Globus pallidus (tissue), 1 donor: Measurements from ENCODE around the gene COL18A1.
"Not testable (repeated sequence)": the region's sequence is repeated elsewhere in the genome, so short reads cannot be mapped to it uniquely, and the experiment has no call there.

Experiments
- DNase-seq: peaks from one replicate; pipeline ENCODE4 v3.0.0-alpha.2; 2015; ENCODE audit warnings: low spot score

COL18A1 gene

DNA sequence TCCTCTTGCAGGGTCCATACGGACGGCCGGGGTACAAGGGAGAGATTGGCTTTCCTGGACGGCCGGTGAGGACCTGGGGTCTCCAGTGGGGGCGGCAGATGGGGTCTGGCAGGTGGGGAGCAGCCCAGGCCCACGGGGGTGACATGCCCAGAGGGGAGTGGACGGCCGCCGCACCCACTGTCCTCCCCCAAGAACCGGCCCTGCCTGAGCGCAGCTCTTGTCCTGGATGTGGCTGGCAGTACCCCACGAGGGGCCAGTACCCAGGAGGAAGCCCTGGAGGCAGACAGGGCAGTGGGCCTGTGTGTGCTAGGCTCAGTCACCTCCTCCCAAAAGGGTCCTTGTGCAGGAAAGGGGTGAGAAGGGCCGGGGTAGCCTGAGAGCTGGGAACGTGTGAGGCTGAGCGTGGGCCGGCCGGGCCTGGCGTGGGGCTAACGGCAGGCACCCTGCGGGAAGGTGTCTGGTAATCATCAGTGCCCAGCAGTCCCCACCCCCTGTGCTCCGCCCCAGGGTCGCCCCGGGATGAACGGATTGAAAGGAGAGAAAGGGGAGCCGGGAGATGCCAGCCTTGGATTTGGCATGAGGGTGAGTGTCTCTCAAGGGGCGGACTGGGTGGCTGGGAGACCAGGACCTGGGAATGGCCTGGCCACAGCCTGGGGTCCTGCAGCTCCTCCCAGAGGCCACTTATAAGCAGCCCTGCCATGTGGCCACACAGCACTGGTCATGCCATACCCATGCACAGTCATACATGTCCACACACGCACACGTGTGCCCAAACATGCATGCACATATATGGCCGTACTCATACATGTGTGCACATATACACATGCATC is 90.1 kb downstream of the COL18A1 start:
- no peak for DNase-seq

DNA sequence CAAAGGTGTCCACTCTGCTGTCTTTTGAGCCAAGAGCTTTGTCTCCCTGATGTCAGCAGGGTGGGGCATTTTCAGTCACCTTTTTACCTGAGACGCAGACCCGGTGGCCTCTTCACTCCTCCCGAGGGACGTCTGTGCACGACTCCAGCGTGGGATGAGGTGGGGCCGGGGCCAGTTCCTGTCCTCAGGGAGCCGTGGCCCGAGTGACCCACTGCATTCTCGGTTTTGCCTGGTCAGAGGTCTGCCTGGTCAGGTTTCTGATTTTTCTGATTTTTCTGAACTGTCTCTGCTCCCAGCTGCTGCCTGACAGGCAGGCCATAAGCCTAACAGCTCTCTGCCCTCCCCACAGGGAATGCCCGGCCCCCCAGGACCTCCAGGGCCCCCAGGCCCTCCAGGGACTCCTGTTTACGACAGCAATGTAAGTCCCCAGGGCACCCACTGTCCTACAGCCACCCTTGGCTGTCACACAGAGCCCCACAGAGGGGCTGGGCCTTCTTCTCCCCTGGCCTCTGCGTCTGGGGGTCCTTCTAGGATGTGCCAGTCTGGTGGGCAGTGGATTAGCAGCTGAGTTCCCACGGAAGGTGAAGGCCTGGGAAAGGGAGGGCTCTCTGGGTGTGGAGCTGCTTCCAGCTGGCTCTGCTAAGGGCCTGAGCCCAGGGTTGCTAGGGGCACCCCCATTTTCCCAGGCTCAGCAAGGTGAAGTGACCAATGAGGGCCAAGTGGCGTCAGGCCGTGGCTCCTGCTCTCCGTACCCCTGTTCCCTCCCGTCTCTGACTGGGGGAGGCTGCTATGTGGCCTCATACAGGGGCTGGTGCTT is 91.4 kb downstream of the COL18A1 start:
- no peak for DNase-seq

DNA sequence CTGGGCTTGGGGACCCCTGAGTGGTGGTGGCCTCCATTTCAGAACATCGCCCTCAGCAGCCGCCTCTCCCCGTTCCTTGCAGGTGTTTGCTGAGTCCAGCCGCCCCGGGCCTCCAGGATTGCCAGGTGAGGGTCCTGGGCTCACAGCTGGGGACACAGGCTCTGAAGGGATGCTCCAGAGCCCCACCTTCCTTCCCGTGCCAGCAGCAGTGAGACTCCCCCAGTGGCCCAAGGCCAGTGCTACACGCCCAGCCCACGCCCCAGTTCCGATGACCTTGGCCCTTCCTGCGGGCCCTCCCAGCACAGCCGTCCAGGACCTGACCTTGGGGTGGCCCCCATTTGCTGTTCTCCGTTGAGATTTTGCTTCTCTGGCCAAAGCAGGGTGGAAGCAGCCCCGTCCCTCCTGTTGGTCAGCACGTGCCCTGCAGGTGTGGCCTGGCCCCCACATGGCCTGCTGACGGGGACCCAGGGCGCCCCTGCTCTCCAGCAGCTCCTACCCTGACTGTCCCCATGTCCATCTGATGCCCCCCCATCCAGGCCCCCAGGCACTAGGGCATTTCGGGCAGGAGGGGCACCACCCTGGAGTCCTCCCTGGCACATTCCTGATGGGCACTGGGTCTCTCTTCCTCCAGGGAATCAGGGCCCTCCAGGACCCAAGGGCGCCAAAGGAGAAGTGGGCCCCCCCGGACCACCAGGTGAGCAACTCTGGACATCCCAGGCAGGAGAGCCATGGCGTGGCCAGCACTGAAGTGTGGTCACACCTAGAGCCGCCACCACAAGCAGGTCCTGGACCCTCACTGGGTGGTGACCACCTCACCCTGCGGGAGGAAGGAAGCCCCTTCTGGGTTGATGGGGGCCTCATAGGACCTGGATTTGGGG is 92.2 kb downstream of the COL18A1 start:
- no peak for DNase-seq

DNA sequence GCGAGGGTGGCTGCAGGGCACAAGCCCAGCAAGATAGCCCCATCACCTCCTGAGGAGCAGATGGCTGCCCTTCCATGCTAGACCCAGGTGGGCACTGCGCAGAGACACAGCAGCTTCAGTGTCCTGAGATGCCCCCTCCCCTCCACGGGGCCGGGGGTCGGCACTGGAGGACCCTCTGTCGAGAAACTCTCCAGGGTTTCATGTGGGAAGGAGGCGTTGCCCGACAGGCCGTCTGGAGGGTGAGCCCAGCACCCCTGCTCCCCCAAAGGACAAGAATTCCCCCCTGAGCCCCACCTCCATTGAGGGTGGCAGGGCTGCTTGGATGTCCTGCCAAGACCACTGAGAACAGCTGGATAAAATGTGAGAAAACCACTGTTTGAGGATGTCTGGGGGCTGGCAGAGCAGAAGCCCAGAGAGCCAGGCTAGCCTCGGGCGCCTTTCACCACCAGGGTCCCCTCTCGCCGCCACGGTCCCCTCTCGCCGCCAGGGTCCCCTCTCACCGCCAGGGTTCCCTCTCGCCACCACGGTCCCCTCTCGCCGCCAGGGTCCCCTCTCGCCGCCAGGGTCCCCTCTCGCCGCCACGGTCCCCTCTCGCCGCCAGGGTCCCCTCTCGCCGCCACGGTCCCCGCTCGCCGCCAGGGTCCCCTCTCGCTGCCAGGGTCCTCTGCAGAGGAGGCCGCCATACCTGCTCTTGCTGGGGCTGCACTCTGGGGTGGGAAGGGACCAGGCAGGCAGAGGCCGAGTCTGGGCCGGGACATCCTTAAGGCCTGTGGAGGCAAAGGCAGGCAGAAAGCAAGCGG is 93.1 kb downstream of the COL18A1 start:
- DNase-seq, result no peak

DNA sequence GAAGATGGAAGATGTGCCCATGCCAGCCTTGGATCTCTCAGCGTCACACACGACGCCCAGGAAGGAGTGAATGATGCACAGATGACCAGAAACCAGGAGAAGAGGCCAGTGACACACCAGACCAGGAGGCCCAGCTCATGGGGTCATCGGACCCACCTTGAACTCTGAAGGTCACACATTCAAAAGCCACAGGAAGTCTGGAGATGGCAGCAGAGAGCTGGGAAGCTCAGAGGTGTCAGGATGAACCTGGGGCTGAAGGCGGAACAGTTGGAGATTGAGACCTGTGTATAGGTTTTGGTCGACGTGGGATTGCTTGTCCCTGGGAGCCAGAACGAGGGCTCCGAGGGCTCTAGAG is 93.7 kb downstream of the COL18A1 start:
- DNase-seq, result no peak

DNA sequence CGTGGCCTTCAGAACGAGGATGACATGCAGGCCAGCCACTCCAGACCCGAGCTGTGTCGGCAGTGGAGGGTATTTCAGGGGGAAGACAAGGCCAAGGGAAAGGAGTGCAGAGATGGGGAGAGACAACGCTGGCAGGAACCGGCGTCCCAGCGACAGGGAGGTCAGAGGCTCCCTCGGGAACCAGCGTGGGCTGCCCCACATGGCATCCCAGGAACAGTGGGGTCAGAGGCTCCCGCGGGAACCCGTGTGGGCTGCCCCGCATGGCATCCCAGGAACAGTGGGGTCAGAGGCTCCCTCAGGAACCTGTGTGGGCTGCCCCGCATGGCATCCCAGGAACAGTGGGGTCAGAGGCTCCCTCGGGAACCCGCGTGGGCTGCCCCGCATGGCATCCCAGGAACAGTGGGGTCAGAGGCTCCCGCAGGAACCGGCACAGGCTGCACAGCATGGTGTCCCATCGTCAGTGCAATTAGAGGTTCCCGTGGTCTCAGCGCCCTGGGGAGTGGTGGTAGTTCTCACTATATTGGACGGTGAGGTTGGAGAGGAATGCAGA is 94.3 kb downstream of the COL18A1 start:
- DNase-seq, result no peak

DNA sequence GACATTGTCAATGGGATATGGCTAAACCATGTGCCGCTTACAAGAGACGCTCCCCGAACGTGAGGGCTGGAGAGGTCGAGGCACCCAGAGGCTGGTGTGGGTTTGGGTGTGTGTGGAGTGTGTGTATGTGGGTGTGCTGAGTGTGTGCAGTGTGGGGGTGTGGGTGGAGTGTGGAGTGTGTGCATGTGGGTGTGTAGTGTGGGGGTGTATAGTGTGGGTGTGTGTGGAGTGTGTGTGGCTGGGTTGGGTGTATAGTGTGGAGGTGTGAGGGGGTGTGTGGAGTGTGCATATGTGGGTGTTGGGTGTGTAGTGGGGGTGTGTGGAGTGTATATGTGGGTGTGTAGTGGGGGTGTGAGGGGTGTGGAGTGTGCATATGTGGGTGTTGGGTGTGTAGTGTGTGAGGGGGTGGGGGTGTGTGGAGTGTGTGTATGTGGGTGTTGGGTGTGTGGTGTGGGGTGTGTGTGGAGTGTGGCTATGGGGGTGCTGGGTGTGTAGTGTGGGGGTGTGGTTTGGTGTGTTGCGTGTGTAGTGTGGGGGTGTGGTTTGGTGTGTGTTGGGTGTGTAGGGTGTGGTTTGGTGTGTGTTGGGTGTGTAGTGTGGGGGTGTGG is 95.1 kb downstream of the COL18A1 start:
- DNase-seq, result no peak

DNA sequence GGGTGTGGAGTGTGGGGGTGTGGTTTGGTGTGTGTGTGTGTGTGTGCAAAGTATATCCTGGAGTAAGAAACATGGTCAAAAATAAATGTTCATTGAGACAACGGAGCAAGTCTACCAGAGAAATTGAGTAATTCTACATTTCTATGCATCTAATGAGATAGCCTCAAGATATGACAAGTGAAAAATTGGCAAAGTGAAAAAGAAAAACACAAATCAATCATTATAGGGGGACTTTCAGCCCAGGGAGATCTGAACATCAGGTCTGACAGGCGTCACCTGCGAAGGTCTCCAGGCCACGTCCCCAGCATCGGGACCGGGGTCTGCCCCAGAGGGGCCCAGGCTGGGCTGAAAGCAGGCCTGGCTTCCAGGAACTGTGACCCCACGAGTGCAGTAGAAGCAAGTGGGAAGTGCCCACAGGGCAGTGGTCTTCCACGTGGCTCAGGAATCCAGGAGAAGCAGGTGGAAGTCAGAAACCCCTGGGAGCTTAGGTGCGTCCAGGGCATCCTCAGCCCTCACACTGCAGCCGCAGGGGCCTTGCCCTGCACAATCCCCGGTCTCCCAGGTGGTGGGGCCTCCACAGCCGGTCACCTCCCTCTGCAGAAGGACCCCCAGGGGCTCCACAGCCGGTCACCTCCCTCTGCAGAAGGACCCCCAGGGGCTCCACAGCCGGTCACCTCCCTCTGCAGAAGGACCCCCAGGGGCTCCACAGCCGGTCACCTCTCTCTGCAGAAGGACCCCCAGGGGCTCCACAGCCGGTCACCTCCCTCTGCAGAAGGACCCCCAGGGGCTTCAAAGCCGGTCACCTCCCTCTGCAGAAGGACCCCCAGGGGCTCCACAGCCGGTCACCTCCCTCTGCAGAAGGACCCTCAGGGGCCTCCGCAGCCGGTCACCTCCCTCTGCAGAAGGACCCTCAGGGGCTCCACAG is 96.4 kb downstream of the COL18A1 start:
- DNase-seq, result not testable (repeated sequence)

DNA sequence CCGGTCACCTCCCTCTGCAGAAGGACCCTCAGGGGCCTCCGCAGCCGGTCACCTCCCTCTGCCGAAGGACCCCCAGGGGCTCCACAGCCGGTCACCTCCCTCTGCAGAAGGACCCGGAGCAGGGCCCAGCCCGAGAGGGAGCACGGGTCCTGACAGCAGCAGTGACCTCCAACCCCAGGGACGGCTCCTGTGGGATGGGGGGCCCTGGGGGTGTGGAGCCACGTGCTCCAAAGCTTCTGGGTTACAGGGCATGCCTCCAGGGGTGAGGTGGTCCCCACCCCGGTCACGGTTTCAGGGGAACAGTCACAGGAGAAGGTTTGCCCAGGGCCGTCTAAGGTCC is 97.0 kb downstream of the COL18A1 start:
- no peak for DNase-seq

DNA sequence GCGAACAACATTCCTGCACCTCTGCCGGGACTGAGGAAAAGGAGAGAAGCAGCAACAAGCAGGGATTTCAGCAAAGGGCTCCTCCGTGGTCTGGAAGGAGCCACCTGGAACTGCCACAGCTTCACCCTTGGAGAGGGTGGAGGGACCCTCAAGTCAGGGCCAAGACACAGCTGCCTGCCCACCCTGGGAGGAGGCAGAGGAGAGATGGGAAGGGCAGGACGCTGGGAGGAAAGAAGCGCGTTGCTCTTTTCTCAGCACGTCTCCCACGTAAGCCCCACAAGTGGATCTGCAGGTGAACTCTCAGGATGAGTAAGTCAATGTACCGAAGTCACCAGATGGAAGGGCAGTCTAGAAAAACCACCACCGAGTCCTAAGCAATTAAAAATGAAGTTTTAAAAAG is 97.6 kb downstream of the COL18A1 start:
- no peak for DNase-seq

DNA sequence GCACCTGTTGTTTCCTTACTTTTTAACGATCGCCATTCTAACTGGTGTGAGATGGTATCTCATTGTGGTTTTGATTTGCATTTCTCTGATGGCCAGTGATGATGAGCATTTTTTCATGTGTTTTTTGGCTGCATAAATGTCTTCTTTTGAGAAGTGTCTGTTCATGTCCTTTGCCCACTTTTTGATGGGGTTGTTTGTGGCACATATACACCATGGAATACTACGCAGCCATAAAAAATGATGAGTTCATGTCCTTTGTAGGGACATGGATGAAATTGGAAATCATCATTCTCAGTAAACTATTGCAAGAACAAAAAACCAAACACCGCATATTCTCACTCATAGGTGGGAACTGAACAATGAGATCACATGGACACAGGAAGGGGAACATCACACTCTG is 98.3 kb downstream of the COL18A1 start:
- not testable (repeated sequence) for DNase-seq

DNA sequence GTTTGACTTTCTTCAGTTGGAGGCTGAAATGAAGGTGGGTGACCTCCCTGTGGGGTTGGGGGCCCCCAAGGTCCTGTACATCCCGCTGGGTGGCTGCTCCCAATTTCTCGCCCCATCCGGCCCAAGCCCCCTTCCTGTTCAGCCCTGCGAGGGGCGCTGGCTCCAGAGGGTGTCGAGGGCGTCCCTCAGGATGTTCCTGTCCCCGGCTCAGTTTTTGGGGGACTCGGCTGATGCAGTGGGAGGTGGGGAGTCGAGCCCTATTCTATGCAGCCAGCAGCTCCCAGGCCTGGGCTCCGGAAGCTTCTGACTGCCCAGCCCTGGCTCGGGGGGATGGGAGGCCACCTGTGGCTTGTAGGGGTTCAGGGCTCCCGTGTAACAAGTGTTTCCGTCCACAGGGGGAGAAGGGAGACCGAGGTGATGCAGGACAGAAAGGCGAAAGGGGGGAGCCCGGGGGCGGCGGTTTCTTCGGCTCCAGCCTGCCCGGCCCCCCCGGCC is 99.1 kb downstream of the COL18A1 start:
- DNase-seq, result no peak

DNA sequence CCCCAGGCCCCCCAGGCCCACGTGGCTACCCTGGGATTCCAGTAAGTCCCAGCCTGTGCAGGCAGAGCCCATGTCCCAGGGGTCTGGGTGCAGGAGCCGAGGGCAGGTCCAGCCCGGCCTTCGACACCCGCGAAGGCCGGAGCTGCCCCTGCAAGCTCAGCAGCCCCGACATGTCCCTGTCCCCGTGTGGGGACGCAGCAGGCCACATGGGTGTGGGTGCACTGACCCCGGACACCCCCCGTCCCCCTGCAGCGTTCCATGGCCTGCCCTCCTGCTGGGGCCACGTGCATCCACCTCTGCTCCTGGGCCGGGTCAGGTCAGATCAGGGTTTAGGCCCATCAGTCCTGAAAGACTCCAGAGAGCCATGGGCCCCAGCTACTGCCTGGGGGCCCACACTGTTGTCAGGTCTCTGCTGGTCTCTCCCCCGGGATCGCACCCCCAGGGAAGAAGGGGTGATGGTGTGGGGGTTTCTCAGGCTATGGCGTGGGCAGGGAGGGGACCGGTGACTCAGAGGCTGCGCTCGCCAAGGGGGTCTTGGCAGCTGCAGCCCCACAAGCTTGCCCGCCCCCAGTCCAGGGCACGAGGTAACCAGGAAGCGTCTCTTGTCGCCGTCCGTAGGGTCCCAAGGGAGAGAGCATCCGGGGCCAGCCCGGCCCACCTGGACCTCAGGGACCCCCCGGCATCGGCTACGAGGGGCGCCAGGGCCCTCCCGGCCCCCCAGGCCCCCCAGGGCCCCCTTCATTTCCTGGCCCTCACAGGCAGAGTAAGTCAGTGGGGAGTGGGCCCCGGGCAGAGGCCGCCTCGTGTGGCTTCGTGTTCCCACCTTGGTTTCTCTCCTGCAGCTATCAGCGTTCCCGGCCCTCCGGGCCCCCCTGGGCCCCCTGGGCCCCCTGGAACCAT is 99.8 kb downstream of the COL18A1 start:
- DNase-seq, result no peak

DNA sequence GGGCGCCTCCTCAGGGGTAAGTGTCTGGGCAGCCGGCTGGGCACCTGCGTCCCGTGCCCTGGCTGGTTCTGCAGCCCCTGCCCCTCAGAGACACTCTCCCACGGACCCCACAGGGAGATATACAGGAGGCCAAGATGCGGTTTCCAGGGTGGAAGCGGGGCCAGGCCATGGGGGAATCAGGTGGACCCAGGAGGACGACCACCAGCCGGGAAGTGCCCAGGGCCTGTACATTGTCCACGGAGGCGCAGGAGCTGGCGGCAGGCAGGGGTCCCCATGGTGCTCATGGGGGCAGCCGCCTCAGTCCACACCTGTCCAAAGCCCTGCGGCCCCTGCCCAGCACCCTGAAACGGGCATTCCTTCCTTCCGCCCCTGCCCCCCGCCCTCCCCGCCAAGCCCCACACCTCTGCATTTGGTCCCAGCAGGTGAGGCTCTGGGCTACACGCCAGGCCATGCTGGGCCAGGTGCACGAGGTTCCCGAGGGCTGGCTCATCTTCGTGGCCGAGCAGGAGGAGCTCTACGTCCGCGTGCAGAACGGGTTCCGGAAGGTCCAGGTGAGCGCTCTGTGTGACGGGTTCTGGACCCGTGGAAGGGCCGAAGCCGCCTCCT is 100.6 kb downstream of the COL18A1 start:
- DNase-seq, result no peak

DNA sequence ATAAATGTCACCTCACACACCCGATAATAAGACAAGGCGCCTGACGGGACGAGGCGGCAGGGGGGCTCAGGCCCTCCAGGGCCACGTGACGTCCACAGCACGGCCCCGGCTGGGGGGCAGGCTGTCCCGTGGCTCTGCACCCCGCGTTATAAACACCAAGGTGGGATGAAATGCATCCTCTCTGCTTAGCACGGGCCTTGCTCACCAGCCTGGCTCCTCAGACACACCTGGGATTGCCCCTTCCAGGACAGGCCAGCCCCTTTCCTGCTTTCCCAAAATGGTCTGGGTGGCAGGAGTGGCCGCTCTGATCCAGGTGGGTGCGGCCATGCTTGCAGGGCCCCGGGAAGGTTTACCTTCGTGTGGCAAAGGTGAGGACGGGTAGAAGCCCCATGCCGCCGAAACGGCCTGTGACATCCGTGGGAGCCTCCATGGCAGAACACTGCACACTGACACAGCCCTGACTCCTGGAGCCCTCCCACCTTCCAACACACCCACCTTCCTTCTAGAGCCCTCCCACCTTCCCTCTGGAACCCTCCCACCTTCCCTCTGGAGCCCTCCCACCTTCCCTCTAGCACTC is 101.4 kb downstream of the COL18A1 start:
- no peak for DNase-seq

DNA sequence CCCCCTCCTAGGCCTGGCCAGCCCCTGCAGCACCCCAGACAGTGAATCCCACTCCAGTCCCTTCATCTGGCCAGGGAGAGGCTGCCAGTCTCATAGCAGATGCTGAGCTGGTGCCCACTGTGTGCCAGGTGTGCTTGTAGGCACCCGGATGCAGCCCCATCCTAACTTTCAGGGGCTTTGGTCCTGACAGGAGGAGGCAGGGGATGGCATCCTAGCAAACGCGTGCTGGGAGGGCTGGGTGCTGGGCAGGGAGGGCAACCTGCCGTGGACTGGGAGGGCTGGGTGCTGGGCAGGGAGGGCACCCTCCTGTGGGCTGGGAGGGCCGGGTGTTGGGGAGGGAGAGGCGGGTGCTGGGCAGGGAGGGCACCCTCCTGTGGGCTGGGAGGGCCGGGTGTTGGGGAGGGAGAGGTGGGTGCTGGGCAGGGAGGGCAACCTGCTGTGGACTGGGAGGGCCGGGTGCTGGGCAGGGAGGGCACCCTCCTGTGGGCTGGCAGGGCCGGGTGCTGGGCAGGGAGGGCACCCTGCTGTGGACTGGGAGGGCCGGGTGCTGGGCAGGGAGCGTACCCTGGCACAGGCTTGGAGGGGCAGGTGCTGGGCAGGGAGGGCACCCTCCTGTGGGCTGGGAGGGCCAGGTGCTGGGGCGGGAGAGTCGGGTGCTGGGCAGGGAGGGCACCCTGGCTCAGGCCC is 102.0 kb downstream of the COL18A1 start:
- DNase-seq, result no peak

DNA sequence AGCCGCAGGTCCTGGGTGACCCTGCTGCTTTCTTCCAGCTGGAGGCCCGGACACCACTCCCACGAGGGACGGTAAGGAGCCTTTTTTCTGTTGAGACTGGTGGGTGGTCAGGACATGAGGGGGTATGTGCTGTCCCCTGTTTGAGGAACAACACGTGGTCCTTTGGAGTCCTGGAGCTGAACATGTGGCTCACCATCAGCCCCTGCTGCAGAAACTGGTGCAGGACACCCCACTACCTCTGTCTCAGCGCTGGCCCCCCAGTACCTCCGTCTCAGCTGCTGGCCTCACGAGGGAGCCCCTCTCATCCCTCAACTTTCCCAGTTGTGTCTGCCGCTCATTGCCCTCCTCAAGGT is 102.5 kb downstream of the COL18A1 start:
- no peak for DNase-seq
